H1 (cell line): ENCODE measurements around the gene SPATA19. TPM values are rescaled to one million over a fixed set of nuclear protein-coding genes. Genes with fewer than 3 reads are reported as not detected.

Experiments used
- CTCF ChIA-PET: fragments of 300-600 bp; sonication (Branson Sonifier 250); formaldehyde crosslinking; loops from one replicate; lab custom pipeline; 2021; ENCODE audit not compliant: partially characterized antibody; lab: Charles Lee
- POLR2A ChIA-PET: fragments of 300-600 bp; sonication (Branson Sonifier 250); formaldehyde crosslinking; loops from one replicate; lab custom pipeline; 2021; ENCODE audit warnings: inconsistent platforms; ENCODE audit not compliant: partially characterized antibody; lab: Charles Lee
- DNase-seq, 2 experiments: peaks; one replicate each; pipeline versions ENCODE4 v3.0.0 to v3.0.0-alpha.2; 2010 to 2022; ENCODE audit warnings: low spot score in 2 of 2, low read depth in 1 of 2, mixed read lengths in 1 of 2
- FAIRE-seq: peaks from 2 replicates; lab custom pipeline; 2011; peaks lifted over from hg19 to GRCh38; lab: Jason Lieb, UNC
- H2AFZ ChIP-seq: 2 replicates; pipeline ENCODE4 v1.8.1; 2012; ENCODE audit warnings: low read length, inconsistent platforms
- H2AK5ac ChIP-seq: 2 replicates; pipeline ENCODE4 v1.6.1; 2013; ENCODE audit warnings: low read depth, low read length
- H2BK120ac ChIP-seq: replicated peaks from 2 replicates; pipeline ENCODE3; 2013; ENCODE audit warnings: low read depth, low read length, inconsistent platforms
- H2BK12ac ChIP-seq: 2 replicates; pipeline ENCODE4 v1.6.1; 2013; ENCODE audit warnings: low read depth, low read length
- H2BK15ac ChIP-seq: 2 replicates; pipeline ENCODE4 v1.6.1; 2013; ENCODE audit warnings: low read length
- H2BK20ac ChIP-seq: 2 replicates; pipeline ENCODE4 v1.6.1; 2013; ENCODE audit warnings: low read length
- H2BK5ac ChIP-seq: 2 replicates; pipeline ENCODE4 v1.6.1; 2013; ENCODE audit warnings: low read depth, low read length
- H3K14ac ChIP-seq: 2 replicates; pipeline ENCODE4 v1.6.1; 2013; ENCODE audit warnings: inconsistent platforms; ENCODE audit not compliant: insufficient read length
- H3K18ac ChIP-seq: 2 replicates; pipeline ENCODE4 v1.6.1; 2013; ENCODE audit warnings: low read length; ENCODE audit errors: extremely low read depth
- H3K23ac ChIP-seq: 2 replicates; pipeline ENCODE4 v1.6.1; 2013; ENCODE audit warnings: inconsistent platforms; ENCODE audit not compliant: insufficient read length
- H3K23me2 ChIP-seq: 2 replicates; pipeline ENCODE4 v1.6.1; 2013; ENCODE audit warnings: low read depth, low read length
- H3K27ac ChIP-seq: 2 replicates; pipeline ENCODE4 v1.6.1; 2011; ENCODE audit warnings: low read depth, low read length, inconsistent platforms
- H3K27me3 ChIP-seq, 4 experiments: replicated peaks in 1 of 4; 1 replicate in 1 of 4; 2 replicates in 3 of 4; pipeline versions ENCODE4 v1.6.1 to v1.8.1; 2011 to 2013; ENCODE audit warnings: low read length in 3 of 4, mild to moderate bottlenecking in 3 of 4, inconsistent platforms in 2 of 4, mixed read lengths in 2 of 4, moderate library complexity in 1 of 4; ENCODE audit not compliant: control insufficient read depth in 3 of 4, insufficient read depth in 3 of 4; ENCODE audit errors: extremely low read depth in 1 of 4
- H3K36me3 ChIP-seq, 4 experiments: 2 replicates each; pipeline versions ENCODE4 v1.6.1 to v1.8.1; 2011 to 2013; ENCODE audit warnings: mild to moderate bottlenecking in 4 of 4, low read length in 3 of 4, moderate library complexity in 2 of 4, control low read depth in 1 of 4, inconsistent platforms in 1 of 4; ENCODE audit not compliant: insufficient read depth in 4 of 4, control insufficient read depth in 2 of 4
- H3K4ac ChIP-seq: replicated peaks from 2 replicates; pipeline ENCODE3; 2013; ENCODE audit warnings: low read length, low read depth, mixed read lengths, inconsistent platforms; ENCODE audit not compliant: insufficient read length
- H3K4me1 ChIP-seq, 4 experiments: replicated peaks in 1 of 4; 1 replicate in 1 of 4; 2 replicates in 3 of 4; pipeline versions ENCODE4 v1.6.1 to v1.8.1; 2011 to 2013; ENCODE audit warnings: low read length in 3 of 4, inconsistent platforms in 2 of 4, mixed read lengths in 1 of 4; ENCODE audit not compliant: insufficient read depth in 4 of 4, control insufficient read depth in 3 of 4
- H3K4me2 ChIP-seq, 2 experiments: 2 replicates each; pipeline versions ENCODE4 v1.6.1 to v1.8.1; 2011 to 2013; ENCODE audit warnings: low read depth in 2 of 2, low read length in 2 of 2, control low read depth in 1 of 2, inconsistent platforms in 1 of 2, mild to moderate bottlenecking in 1 of 2; ENCODE audit not compliant: insufficient read depth in 1 of 2
- H3K4me3 ChIP-seq, 4 experiments: fragments of 200-600, 300-600 bp in 1 of 4; sonication (generic), shearing (Covaris generic), sonication (Bioruptor Twin) in 1 of 4; 2 replicates each; pipeline versions ENCODE4 v1.5.1 to v1.8.1; 2011 to 2016; ENCODE audit warnings: low read length in 4 of 4, low read depth in 3 of 4, control low read depth in 2 of 4, inconsistent platforms in 2 of 4, mild to moderate bottlenecking in 2 of 4, mixed read lengths in 1 of 4, moderate library complexity in 1 of 4; ENCODE audit not compliant: insufficient read depth in 2 of 4; ENCODE audit errors: extremely low read depth in 1 of 4
- H3K56ac ChIP-seq: replicated peaks from 2 replicates; pipeline ENCODE3; 2013; ENCODE audit warnings: low read depth, mild to moderate bottlenecking, mixed read lengths, low read length, inconsistent platforms; ENCODE audit not compliant: insufficient read length
- H3K79me1 ChIP-seq: 2 replicates; pipeline ENCODE4 v1.6.1; 2013; ENCODE audit warnings: low read depth, low read length, control low read depth
- H3K79me2 ChIP-seq, 2 experiments: 2 replicates each; pipeline versions ENCODE4 v1.6.1 to v1.8.1; 2012 to 2013; ENCODE audit warnings: low read length in 2 of 2, mild to moderate bottlenecking in 2 of 2, inconsistent platforms in 1 of 2; ENCODE audit not compliant: insufficient read depth in 2 of 2, control insufficient read depth in 1 of 2
- H3K9ac ChIP-seq, 4 experiments: replicated peaks in 1 of 4; 1 replicate in 1 of 4; 2 replicates in 3 of 4; pipeline versions ENCODE4 v1.6.1 to v1.8.1; 2011 to 2013; ENCODE audit warnings: low read depth in 3 of 4, low read length in 3 of 4, control low read depth in 2 of 4, mild to moderate bottlenecking in 2 of 4, moderate library complexity in 2 of 4, inconsistent platforms in 1 of 4; ENCODE audit errors: extremely low read depth in 1 of 4
- H3K9me3 ChIP-seq, 2 experiments: 2 replicates each; pipeline versions ENCODE4 v1.6.1 to v1.8.1; 2012 to 2013; ENCODE audit warnings: mild to moderate bottlenecking in 2 of 2, moderate library complexity in 2 of 2, control low read depth in 1 of 2, inconsistent platforms in 1 of 2, low read depth in 1 of 2, low read length in 1 of 2, mixed read lengths in 1 of 2; ENCODE audit not compliant: insufficient read depth in 2 of 2
- H4K20me1 ChIP-seq, 2 experiments: replicated peaks in 1 of 2; 2 replicates each; pipeline versions ENCODE3 to v1.8.1; 2011 to 2013; ENCODE audit warnings: inconsistent platforms in 2 of 2, low read length in 2 of 2, mild to moderate bottlenecking in 1 of 2; ENCODE audit not compliant: insufficient read depth in 2 of 2, control insufficient read depth in 1 of 2
- H4K5ac ChIP-seq: 2 replicates; pipeline ENCODE4 v1.6.1; 2013; ENCODE audit warnings: low read length, low read depth, mixed read lengths, inconsistent platforms; ENCODE audit not compliant: insufficient read length
- H4K8ac ChIP-seq: 2 replicates; pipeline ENCODE4 v1.8.0; 2013; ENCODE audit warnings: mild to moderate bottlenecking, moderate library complexity, low read length, inconsistent platforms; ENCODE audit not compliant: insufficient read depth; ENCODE audit errors: extremely low read depth
- H4K91ac ChIP-seq: replicated peaks from 2 replicates; pipeline ENCODE3; 2013; ENCODE audit warnings: low read length, mixed read lengths, inconsistent platforms; ENCODE audit not compliant: insufficient read length
- KDM5A ChIP-seq: fragments of 200-600 bp; IDR thresholded peaks from 2 replicates; pipeline ENCODE4 v1.7.1; 2012; ENCODE audit warnings: mild to moderate bottlenecking, low read length, inconsistent platforms, mixed read lengths
- MAFK ChIP-seq: IDR thresholded peaks from 2 replicates; pipeline ENCODE4 v1.6.1; 2012; ENCODE audit warnings: low read depth, mild to moderate bottlenecking, improper control_type of control experiment, low read length
- RFX5 ChIP-seq: IDR thresholded peaks from 2 replicates; pipeline ENCODE4 v1.6.1; 2011; ENCODE audit warnings: low read depth, low read length, improper control_type of control experiment, borderline replicate concordance
- SP4 ChIP-seq: IDR thresholded peaks from 2 replicates; pipeline ENCODE4 v1.6.1; 2012; ENCODE audit warnings: low read length, inconsistent platforms
- SUZ12 ChIP-seq: fragments of 200-600 bp; sonication (generic); IDR thresholded peaks from 2 replicates; pipeline ENCODE4 v1.6.1; 2012; ENCODE audit warnings: mild to moderate bottlenecking, inconsistent platforms, low read length, moderate library complexity, mixed read lengths
- WGBS, 2 experiments: shearing (Covaris generic) in 1 of 2; methylation state at CpG; one replicate each; pipeline versions ENCODE4 v1.1.6 to v1.1.7; 2013 to 2015; ENCODE audit warnings: low lambda C conversion rate in 2 of 2, mixed read lengths in 2 of 2, inconsistent platforms in 1 of 2, low coverage in 1 of 2, missing lambda C conversion rate in 1 of 2; ENCODE audit not compliant: insufficient replicate concordance in 2 of 2, insufficient coverage in 1 of 2, insufficient read length in 1 of 2; ENCODE audit errors: extremely low coverage in 1 of 2, missing lambda C conversion rate in 1 of 2; 5-methylcytosine and 5-hydroxymethylcytosine counted together
- polyA plus RNA-seq, 7 experiments: library from polyadenylated mRNA; depleted of rRNA in 3 of 7; stranded (reverse) in 5 of 7; unstranded in 2 of 7; fragments of >200 nt in 5 of 7; fragments of 200-250 nt in 2 of 7; gene quantifications; 1 replicate in 5 of 7; 2 replicates in 1 of 7; 4 replicates in 1 of 7; pipeline versions ENCODE4 v1.2.1 to v1.2.3, GENCODE V29; 2011 to 2013; ENCODE audit warnings: missing spikeins in 2 of 7, mixed read lengths in 2 of 7
- total RNA-seq: library from RNA; stranded (reverse); fragmentation: NEBNext Ultra II Directional; extraction: Animal tissue kit (Norgen Biotek cat#: 25700); gene quantifications from 2 replicates; pipeline ENCODE4 v1.2.1, GENCODE V29; 2021
- TF ChIP-seq, protein P1 (sequence below): IDR thresholded peaks from 2 replicates; pipeline ENCODE4 v1.6.1; 2012; ENCODE audit warnings: inconsistent platforms

The SPATA19 gene
- total and polyA plus RNA-seq, 2 of the 8 experiments (the other 6 are each of a cell fraction or from before 2014, with no cell fraction given), result not detected

DNA sequence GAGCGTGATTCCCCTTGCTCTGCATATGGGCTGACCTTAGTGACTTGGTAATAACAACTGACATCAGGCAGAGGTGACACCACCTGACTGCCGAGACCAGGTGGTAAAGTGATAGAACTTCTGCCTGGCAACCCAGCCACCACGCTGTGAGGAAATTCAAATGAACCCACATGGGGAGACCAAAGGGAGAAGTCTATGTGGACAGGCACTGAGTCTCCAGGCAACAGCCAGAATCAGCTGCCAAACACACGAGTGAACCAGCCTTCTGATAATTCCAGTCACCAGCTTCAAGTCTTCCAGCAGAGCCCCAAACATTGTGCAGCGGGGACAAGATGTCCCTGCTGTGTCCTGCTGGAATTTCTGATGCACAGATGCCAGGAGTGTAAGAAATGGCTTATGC is 29.7 kb downstream of the SPATA19 start:
- Histone ChIP-seq H3K79me1 (no peaks in the 10 kb centered on the region), H4K20me1 (no peaks in the 10 kb centered on the region)
- POLR2A ChIA-PET, result no interaction called here
- TF ChIP-seq SP4 (no peak), KDM5A (no peak), RFX5 (0 out of 2 replicates have a peak, but pooled peaks have one; percentile 27), SUZ12 (no peak), MAFK (no peak)
- TF ChIP-seq, protein P1, sequence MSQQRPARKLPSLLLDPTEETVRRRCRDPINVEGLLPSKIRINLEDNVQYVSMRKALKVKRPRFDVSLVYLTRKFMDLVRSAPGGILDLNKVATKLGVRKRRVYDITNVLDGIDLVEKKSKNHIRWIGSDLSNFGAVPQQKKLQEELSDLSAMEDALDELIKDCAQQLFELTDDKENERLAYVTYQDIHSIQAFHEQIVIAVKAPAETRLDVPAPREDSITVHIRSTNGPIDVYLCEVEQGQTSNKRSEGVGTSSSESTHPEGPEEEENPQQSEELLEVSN, result 0 out of 2 replicates have a peak, but pooled peaks have one; percentile 27

More for the DNA sequence above, 29.7 kb downstream of the SPATA19 start:
- H3K4me3 ChIP-seq, result no peak overlapping the region
- CTCF ChIA-PET, result interaction anchor here (0.9 to 4.4 kb wide), 4 partner anchors 119 to 240 kb away, joined by 3 to 18 read pairs (median 4); no protein-coding TSS in a partner anchor
- H3K23ac ChIP-seq, result no peak overlapping the region
- no peak overlapping the region for H2BK120ac ChIP-seq
- H2BK15ac ChIP-seq, result no peak overlapping the region
- no peak overlapping the region for H2BK5ac ChIP-seq
- H3K4ac ChIP-seq, result no peak overlapping the region
- H3K9me3 ChIP-seq, result no peaks in the 10 kb centered on the region
- no peak overlapping the region for H2AK5ac ChIP-seq
- H3K36me3 ChIP-seq, result no peaks in the 10 kb centered on the region
- DNase-seq (no peak), FAIRE-seq (no peak)
- no peaks in the 10 kb centered on the region for H3K23me2 ChIP-seq
- no peak overlapping the region for H3K9ac ChIP-seq
- no peak overlapping the region for H2BK12ac ChIP-seq
- H3K14ac ChIP-seq, result no peak overlapping the region
- H2BK20ac ChIP-seq, result no peak overlapping the region
- H3K79me2 ChIP-seq, result no peaks in the 10 kb centered on the region; a peak in 1 of 4 replicates
- H4K5ac ChIP-seq, result no peak overlapping the region
- no peak overlapping the region for H3K56ac ChIP-seq
- H2AFZ ChIP-seq, result no peak overlapping the region
- H4K8ac ChIP-seq, result no peak overlapping the region
- peaks cover 2 to 10% (median 7%) of the 10 kb centered on the region in 4 experiments; a peak in 6 of 7 replicates for H3K4me1 ChIP-seq
- no peak overlapping the region for H3K4me2 ChIP-seq
- no peak overlapping the region for H3K18ac ChIP-seq
- 79% methylated on average over 5 of the region's 5 CpGs; no CpG with 5 or more reads in 1 of the 2 experiments for WGBS, 2 experiments
- H3K27ac ChIP-seq, result no peak overlapping the region
- H4K91ac ChIP-seq, result no peak overlapping the region
- no peaks in the 10 kb centered on the region; a peak in 1 of 7 replicates for H3K27me3 ChIP-seq
